DND-41 (cell line): ENCODE data around the gene NRXN3.

Experiments used
- EZH2 ChIP-seq: IDR thresholded peaks from 3 replicates; pipeline ENCODE4 v1.6.1; 2012; ENCODE audit warnings: borderline replicate concordance, low read depth, mild to moderate bottlenecking, moderate library complexity, low read length, inconsistent platforms; ENCODE audit not compliant: severe bottlenecking
- TF ChIP-seq, protein P1 (sequence below): IDR thresholded peaks from 2 replicates; pipeline ENCODE4 v1.5.1; 2012; ENCODE audit warnings: borderline replicate concordance, low read length, moderate library complexity, mild to moderate bottlenecking; ENCODE audit not compliant: poor library complexity, severe bottlenecking; ENCODE audit errors: extremely low read depth

DNA sequence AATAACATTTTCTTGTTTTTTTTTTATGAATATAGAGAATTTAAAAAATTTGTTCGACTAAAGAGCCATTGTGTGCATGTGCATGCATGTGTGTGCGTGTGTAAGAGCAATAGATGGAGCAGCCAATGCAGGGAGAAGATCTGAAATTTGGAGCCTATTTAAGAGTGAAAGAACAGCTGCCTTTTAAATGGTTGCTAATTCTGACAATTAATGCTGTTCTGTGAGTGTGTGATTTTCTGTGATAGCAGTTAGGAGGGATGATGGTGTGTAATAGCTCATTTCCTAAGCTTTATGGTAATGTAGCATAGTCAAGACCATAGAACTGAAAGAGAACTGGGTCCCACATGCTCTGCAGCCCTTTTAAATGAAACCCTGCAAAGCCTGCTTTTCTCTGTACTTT lies 137.9 kb downstream of the NRXN3 start:
- TF ChIP-seq, protein P1, sequence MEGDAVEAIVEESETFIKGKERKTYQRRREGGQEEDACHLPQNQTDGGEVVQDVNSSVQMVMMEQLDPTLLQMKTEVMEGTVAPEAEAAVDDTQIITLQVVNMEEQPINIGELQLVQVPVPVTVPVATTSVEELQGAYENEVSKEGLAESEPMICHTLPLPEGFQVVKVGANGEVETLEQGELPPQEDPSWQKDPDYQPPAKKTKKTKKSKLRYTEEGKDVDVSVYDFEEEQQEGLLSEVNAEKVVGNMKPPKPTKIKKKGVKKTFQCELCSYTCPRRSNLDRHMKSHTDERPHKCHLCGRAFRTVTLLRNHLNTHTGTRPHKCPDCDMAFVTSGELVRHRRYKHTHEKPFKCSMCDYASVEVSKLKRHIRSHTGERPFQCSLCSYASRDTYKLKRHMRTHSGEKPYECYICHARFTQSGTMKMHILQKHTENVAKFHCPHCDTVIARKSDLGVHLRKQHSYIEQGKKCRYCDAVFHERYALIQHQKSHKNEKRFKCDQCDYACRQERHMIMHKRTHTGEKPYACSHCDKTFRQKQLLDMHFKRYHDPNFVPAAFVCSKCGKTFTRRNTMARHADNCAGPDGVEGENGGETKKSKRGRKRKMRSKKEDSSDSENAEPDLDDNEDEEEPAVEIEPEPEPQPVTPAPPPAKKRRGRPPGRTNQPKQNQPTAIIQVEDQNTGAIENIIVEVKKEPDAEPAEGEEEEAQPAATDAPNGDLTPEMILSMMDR: no peak
- TF ChIP-seq EZH2: no peak
